Tibial nerve (tissue), 4 donors: ENCODE measurements around the gene B4GALT3. TPM values are rescaled to one million over a fixed set of nuclear protein-coding genes. Genes with fewer than 3 reads are reported as not detected.

ENCODE experiments used
- DNase-seq, 2 donors: peaks; one replicate each; pipeline ENCODE4 v3.0.0-alpha.2; 2019; ENCODE audit warnings: low spot score in 2 of 2
- H3K27ac ChIP-seq, 4 donors: fragments of 200-600 bp; sonication (generic) in 3 of 4; one replicate each; pipeline ENCODE4 v1.5.1; 2017 to 2019; ENCODE audit warnings: mild to moderate bottlenecking in 1 of 4
- H3K27me3 ChIP-seq, 2 donors: fragments of 200-600 bp; sonication (generic) in 1 of 2; one replicate each; pipeline versions ENCODE4 v1.5.1 to v1.6.0; 2017 to 2019
- H3K36me3 ChIP-seq, 3 donors: fragments of 200-600 bp; sonication (generic); one replicate each; pipeline ENCODE4 v1.5.1; 2018 to 2019
- H3K4me1 ChIP-seq, 4 donors: fragments of 200-600 bp; sonication (generic) in 3 of 4; one replicate each; pipeline ENCODE4 v1.5.1; 2017 to 2019
- H3K4me3 ChIP-seq, 4 donors: fragments of 200-600 bp; sonication (generic) in 3 of 4; one replicate each; pipeline ENCODE4 v1.5.1; 2017 to 2019; ENCODE audit warnings: mild to moderate bottlenecking in 1 of 4, moderate library complexity in 1 of 4
- H3K9me3 ChIP-seq, 4 donors: fragments of 200-600 bp; sonication (generic) in 3 of 4; one replicate each; pipeline ENCODE4 v1.5.1; 2017 to 2019
- EP300 ChIP-seq, 2 donors: sonication (generic); formaldehyde crosslinking; IDR thresholded peaks; one replicate each; pipeline ENCODE4 v1.6.1; 2017; ENCODE audit warnings: antibody characterized with exemption in 2 of 2, mild to moderate bottlenecking in 1 of 2
- POLR2A ChIP-seq, 2 donors: fragments of 450-650 bp; IDR thresholded peaks; one replicate each; pipeline ENCODE4 v1.6.1; 2017; ENCODE audit warnings: antibody characterized with exemption in 2 of 2, mild to moderate bottlenecking in 2 of 2, moderate library complexity in 2 of 2
- WGBS, 2 donors: methylation state at CpG; one replicate each; pipeline ENCODE4 v1.1.5; 2018; 5-methylcytosine and 5-hydroxymethylcytosine counted together
- total RNA-seq, 4 donors: library from RNA; depleted of rRNA; stranded (reverse); fragments of >200 nt; gene quantifications; one replicate each; pipeline ENCODE4 v1.1.0, GENCODE V29; 2016
- TF ChIP-seq, protein P1 (sequence below), 5 experiments: fragments of 200-600 bp in 3 of 5; fragments of 450-650 bp in 2 of 5; sonication (generic) in 3 of 5; IDR thresholded peaks; one replicate each; pipeline ENCODE4 v1.5.1; 2016 to 2019; ENCODE audit warnings: antibody characterized with exemption in 5 of 5, mild to moderate bottlenecking in 3 of 5, moderate library complexity in 2 of 5

Gene B4GALT3
- total RNA-seq, 4 donors from 2014 or later = 18.8 to 41.4 (median 24.3) TPM

DNA sequence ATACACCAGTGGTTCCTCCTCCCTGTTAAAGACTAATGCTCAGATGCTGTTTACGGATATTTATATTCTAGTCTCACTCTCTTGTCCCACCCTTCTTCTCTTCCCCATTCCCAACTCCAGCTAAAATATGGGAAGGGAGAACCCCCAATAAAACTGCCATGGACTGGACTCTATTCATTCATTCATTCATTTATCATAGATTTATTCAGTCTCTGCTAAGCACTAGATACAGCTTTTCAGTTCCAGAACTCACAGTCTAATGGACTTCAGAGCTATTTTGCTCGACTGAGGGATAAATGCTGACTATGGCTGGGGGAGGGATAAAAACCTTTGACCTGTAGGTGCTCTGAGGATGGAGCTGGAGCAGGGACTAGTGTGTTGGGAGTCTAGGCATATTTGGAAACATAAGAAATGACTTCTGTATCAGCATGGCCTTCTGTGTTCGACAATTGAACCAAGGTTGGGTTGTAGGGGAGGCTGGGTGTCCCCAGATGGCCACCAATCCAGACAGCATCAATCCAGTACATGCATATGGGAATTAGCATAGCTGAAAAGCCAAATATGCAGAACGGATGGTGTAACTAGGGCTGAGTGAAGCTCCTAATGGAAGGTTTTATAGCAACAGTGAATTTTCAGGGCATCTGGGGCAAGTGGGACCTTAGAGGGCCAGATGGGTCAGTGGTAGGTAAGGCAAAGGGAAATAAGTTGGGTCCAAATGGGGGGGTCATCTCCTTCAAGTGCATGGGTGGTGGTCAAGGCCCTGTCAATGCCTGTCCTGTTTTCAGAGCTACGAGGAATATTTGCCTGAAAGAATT is 42.0 kb upstream of the B4GALT3 start:
- no peaks in the 10 kb centered on the region for H3K27me3 ChIP-seq
- H3K36me3 ChIP-seq = peaks cover 0 to 13% (median 5%) of the 10 kb centered on the region in 3 donors
- H3K27ac ChIP-seq = no peak overlapping the region
- peaks cover 0 to 13% (median 5%) of the 10 kb centered on the region in 4 donors for H3K4me1 ChIP-seq
- WGBS, 2 donors = 81 to 84% methylated on average over 5 of the region's 5 CpGs
- no peaks in the 10 kb centered on the region for H3K9me3 ChIP-seq
- TF ChIP-seq, protein P1, sequence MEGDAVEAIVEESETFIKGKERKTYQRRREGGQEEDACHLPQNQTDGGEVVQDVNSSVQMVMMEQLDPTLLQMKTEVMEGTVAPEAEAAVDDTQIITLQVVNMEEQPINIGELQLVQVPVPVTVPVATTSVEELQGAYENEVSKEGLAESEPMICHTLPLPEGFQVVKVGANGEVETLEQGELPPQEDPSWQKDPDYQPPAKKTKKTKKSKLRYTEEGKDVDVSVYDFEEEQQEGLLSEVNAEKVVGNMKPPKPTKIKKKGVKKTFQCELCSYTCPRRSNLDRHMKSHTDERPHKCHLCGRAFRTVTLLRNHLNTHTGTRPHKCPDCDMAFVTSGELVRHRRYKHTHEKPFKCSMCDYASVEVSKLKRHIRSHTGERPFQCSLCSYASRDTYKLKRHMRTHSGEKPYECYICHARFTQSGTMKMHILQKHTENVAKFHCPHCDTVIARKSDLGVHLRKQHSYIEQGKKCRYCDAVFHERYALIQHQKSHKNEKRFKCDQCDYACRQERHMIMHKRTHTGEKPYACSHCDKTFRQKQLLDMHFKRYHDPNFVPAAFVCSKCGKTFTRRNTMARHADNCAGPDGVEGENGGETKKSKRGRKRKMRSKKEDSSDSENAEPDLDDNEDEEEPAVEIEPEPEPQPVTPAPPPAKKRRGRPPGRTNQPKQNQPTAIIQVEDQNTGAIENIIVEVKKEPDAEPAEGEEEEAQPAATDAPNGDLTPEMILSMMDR (IDR thresholded peaks at IDR 0.05) = no peak
- TF ChIP-seq POLR2A (IDR thresholded peaks at IDR 0.05) (no peak), EP300 (IDR thresholded peaks at IDR 0.05) (no peak)
- H3K4me3 ChIP-seq = no peak overlapping the region
- no peak for DNase-seq

DNA sequence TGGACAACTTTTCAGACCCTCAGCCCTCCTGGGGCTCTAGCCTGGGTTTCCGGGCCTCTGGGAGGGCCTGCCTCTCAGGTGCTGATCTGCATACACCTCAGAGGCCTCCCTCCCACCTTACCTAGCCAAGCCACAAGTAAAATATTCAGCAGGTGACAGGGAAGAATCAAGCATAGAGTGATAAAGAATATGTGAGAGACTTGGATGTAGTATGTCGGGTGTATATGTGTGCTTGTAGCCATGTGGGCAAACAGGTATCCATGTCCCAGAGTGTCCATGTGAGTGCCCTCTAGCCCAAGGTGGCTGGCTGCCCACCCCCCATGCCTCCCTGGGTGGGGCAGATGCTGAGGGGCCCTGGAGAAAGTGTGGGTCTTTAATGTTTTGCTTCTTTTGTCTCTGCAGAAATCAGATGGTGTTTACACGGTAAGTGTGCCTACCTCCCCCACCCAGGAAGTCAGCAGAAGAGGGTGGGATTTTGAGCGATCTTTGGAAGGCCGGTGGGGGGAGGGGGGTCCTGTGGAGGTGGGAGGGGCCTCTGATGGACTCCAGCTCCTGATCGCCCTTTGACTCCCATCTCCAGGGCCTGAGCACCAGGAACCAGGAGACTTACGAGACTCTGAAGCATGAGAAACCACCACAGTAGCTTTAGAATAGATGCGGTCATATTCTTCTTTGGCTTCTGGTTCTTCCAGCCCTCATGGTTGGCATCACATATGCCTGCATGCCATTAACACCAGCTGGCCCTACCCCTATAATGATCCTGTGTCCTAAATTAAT is 41.2 kb upstream of the B4GALT3 start:
- WGBS, 2 donors = 72 to 75% methylated on average over 8 of the region's 8 CpGs
- Histone ChIP-seq H3K4me3 (no peak overlapping the region), H3K27ac (peak overlapping the region in 3 of 4 donors; percentile 67 to 88 (median 83))

DNA sequence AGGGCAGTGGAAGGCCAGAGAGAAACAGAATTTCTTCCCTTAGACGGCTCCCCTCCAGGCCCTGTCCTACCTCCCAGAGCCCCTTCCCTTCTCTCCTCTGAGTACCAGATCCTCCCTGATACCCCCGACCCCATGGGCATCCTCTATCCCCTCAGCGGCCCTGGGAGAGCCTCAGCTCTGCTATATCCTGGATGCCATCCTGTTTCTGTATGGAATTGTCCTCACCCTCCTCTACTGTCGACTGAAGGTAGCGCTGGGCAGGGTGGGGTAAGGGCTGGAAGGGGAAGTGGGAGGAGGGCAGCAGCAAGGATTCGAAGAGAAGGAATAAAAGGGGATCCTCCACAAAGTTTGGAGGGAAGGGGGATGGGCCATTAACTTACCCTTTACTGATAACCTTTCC is 40.5 kb upstream of the B4GALT3 start:
- H3K4me3 ChIP-seq = peak overlapping the region in 2 of 4 donors; percentile 1 to 44
- H3K9me3 ChIP-seq = no peaks in the 10 kb centered on the region
- peaks cover 0 to 13% (median 5%) of the 10 kb centered on the region in 4 donors for H3K4me1 ChIP-seq
- 62 to 70% methylated on average over 6 of the region's 6 CpGs for WGBS, 2 donors
- H3K27ac ChIP-seq = peak overlapping the region in 3 of 4 donors; percentile 67 to 88 (median 83)
- H3K36me3 ChIP-seq = peaks cover 0 to 27% (median 10%) of the 10 kb centered on the region in 3 donors
- DNase-seq = no peak
- no peak for TF ChIP-seq EP300 (IDR thresholded peaks at IDR 0.05)
- TF ChIP-seq POLR2A (IDR thresholded peaks at IDR 0.05) = no peak
- TF ChIP-seq, protein P1 (IDR thresholded peaks at IDR 0.05) = no peak
- no peaks in the 10 kb centered on the region for H3K27me3 ChIP-seq

More for the DNA sequence above, 41.2 kb upstream of the B4GALT3 start:
- H3K4me1 ChIP-seq = peaks cover 0 to 13% (median 5%) of the 10 kb centered on the region in 4 donors
- no peak for DNase-seq
- TF ChIP-seq EP300 (IDR thresholded peaks at IDR 0.05) (no peak), POLR2A (IDR thresholded peaks at IDR 0.05) (no peak)
- TF ChIP-seq, protein P1 (IDR thresholded peaks at IDR 0.05) = no peak
- H3K36me3 ChIP-seq = peaks cover 0 to 21% (median 6%) of the 10 kb centered on the region in 3 donors
- H3K9me3 ChIP-seq = no peaks in the 10 kb centered on the region
- no peaks in the 10 kb centered on the region for H3K27me3 ChIP-seq

DNA sequence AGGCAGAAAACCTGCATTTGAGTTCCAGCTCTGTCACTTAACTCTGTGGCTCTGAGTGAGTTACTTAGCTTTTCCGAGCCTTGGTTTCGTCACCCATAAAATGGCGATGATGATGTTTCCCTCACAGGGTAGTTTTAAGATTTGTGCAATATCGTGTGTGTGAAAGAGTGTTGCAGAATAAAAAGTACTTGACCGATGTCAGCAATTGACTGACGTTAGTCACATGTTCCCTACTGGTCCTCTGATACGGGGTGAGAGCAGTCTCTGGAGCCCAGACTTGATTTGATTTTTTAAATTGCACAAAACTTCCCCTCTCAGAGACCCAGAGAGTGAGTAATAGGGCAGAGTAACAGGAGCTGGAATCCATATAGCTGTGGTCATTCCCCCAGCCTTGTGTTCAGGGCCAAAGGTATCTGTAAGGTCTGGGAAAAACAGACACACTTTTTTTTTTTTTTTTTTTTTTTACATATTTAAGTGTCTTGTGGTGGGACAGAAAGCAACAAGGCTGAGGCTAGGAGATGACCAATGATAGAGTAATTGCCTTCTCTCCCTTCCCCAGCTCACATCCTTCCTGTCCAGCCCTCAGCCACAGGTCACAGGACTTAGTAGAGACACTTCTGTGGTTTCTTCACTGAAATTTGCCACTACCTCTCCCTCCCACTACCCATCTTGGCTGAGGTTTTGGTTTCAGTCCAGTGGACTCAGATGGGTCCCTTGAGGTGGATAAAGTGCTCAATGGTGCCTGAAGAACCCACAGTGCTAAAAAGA is 39.8 kb upstream of the B4GALT3 start:
- peaks cover 0 to 34% (median 12%) of the 10 kb centered on the region in 3 donors for H3K36me3 ChIP-seq
- peaks cover 0 to 13% (median 5%) of the 10 kb centered on the region in 4 donors for H3K4me1 ChIP-seq
- H3K9me3 ChIP-seq = no peaks in the 10 kb centered on the region
- TF ChIP-seq, protein P1 (IDR thresholded peaks at IDR 0.05) = no peak
- TF ChIP-seq EP300 (IDR thresholded peaks at IDR 0.05) (peak; percentile 34 to 84), POLR2A (IDR thresholded peaks at IDR 0.05) (peak; percentile 18 to 53)
- peak overlapping the region; percentile 33 to 88 (median 75) for H3K27ac ChIP-seq
- DNase-seq = peak in 1 of 2 donors; percentile 52
- H3K4me3 ChIP-seq = peak overlapping the region in 2 of 4 donors; percentile 1 to 44
- WGBS, 2 donors = 23 to 27% methylated on average over 7 of the region's 7 CpGs
- no peaks in the 10 kb centered on the region for H3K27me3 ChIP-seq
